ENCODE results near the gene PRDM13. TPM values are rescaled to one million over a fixed set of nuclear protein-coding genes. Genes with fewer than 3 reads are reported as not detected.

PRDM13 gene
- total and polyA plus RNA-seq, 10 of the 15 experiments (the other 5 are each of a cell fraction or from before 2014, with no cell fraction given), result 0.02 to 0.15 (median 0.03) TPM; not detected in 6

- TF ChIP-seq ZBTB4 (CRISPR knock-in tag; IDR thresholded peaks at IDR 0.05) (no peak), POU2F2 (IDR thresholded peaks at IDR 0.05; ENCODE audit: borderline replicate concordance, low read depth, low read length) (no peak), ZNF687 (IDR thresholded peaks at IDR 0.05) (peak; percentile 37; the same call in 1 of the 2 replicates), E4F1 (IDR thresholded peaks at IDR 0.05; ENCODE audit: borderline replicate concordance, partially characterized antibody) (no peak), NFYA (IDR thresholded peaks at IDR 0.05; ENCODE audit: borderline replicate concordance, low read depth, low read length) (no peak), GABPA (IDR thresholded peaks at IDR 0.05; ENCODE audit: low read depth) (no peak), HDGF (IDR thresholded peaks at IDR 0.05) (no peak), TAF1 (IDR thresholded peaks at IDR 0.05; ENCODE audit: borderline replicate concordance, low read depth, low read length) (no peak), CHD1 (IDR thresholded peaks at IDR 0.05; ENCODE audit: low read depth, low read length) (no peak), E2F8 (IDR thresholded peaks at IDR 0.05; ENCODE audit: low read depth, partially characterized antibody) (no peak), SP1 (IDR thresholded peaks at IDR 0.05; ENCODE audit: low read depth, low read length) (no peak), LARP7 (IDR thresholded peaks at IDR 0.05) (no peak), NFXL1 (IDR thresholded peaks at IDR 0.05; ENCODE audit: borderline replicate concordance) (no peak), SMAD1 (IDR thresholded peaks at IDR 0.05; ENCODE audit: low read depth, partially characterized antibody) (no peak)
These were observed 7.2 kb downstream of the PRDM13 start (continued) for GRCh38 chr6:99613705-99614429.

All from GM12878 (cell line).